ENCODE results near the gene TBK1.

DNA sequence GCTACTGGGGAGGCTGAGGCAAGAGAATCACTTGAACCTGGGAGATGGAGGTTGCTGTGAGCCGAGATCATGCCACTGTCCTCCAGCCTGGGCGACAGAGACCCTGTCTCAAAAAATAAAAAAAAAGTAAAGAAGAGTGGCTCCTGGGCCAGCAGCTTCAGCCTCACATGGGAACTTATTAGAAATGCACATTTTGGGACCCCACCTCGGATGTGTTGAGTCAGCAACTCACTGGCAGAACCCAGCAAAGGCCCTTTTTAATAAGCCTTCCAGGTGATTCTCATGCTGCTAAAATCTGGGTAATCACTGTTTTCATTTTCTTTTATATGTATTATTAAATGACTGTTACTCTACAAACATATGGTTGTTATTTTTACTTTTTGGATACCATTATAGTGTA, 41.6 kb downstream of the TBK1 start:
- TF ChIP-seq, protein P1, sequence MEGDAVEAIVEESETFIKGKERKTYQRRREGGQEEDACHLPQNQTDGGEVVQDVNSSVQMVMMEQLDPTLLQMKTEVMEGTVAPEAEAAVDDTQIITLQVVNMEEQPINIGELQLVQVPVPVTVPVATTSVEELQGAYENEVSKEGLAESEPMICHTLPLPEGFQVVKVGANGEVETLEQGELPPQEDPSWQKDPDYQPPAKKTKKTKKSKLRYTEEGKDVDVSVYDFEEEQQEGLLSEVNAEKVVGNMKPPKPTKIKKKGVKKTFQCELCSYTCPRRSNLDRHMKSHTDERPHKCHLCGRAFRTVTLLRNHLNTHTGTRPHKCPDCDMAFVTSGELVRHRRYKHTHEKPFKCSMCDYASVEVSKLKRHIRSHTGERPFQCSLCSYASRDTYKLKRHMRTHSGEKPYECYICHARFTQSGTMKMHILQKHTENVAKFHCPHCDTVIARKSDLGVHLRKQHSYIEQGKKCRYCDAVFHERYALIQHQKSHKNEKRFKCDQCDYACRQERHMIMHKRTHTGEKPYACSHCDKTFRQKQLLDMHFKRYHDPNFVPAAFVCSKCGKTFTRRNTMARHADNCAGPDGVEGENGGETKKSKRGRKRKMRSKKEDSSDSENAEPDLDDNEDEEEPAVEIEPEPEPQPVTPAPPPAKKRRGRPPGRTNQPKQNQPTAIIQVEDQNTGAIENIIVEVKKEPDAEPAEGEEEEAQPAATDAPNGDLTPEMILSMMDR (IDR thresholded peaks at IDR 0.05) = no peak
- no peak for TF ChIP-seq POLR2A (IDR thresholded peaks at IDR 0.05)
